Left ventricle myocardium inferior (tissue), 1 donor: ENCODE measurements around the gene POC1B. TPM values are rescaled to one million over a fixed set of nuclear protein-coding genes. Genes with fewer than 3 reads are reported as not detected.

Experiments used
- DNase-seq: peaks from one replicate; pipeline ENCODE4 v3.0.0-alpha.2; 2020
- H3K27ac ChIP-seq: fragments of 200-600 bp; replicated peaks from 2 replicates; pipeline ENCODE4 v1.8.0; 2021
- H3K27me3 ChIP-seq: fragments of 200-600 bp; 2 replicates; pipeline ENCODE4 v1.8.0; 2021; ENCODE audit warnings: low read depth
- H3K36me3 ChIP-seq: fragments of 200-600 bp; 2 replicates; pipeline ENCODE4 v1.8.0; 2021
- H3K4me1 ChIP-seq: fragments of 200-600 bp; 2 replicates; pipeline ENCODE4 v1.8.0; 2021
- H3K4me3 ChIP-seq: fragments of 200-600 bp; 2 replicates; pipeline ENCODE4 v1.8.0; 2021; ENCODE audit warnings: mild to moderate bottlenecking, moderate library complexity
- H3K9me3 ChIP-seq: fragments of 200-600 bp; replicated peaks from 2 replicates; pipeline ENCODE4 v1.8.0; 2021
- intact Hi-C: fragments of 100-400 bp; cut with micrococcal nuclease; formaldehyde crosslinking; loops from one replicate; pipeline ENCODE4 v1.11.0; 2022
- total RNA-seq: library from RNA; stranded (reverse); fragmentation: NEBNext Ultra II Directional; extraction: Animal tissue kit (Norgen Biotek cat#: 25700); gene quantifications from one replicate; pipeline ENCODE4 v1.2.1, GENCODE V29; 2021
- TF ChIP-seq, protein P1 (sequence below): fragments of 200-600 bp; IDR thresholded peaks from 2 replicates; pipeline ENCODE4 v1.8.0; 2021; ENCODE audit warnings: antibody characterized with exemption, mild to moderate bottlenecking, borderline replicate concordance
- donor health status: DM: no; HTN: yes; CAD: no; lungs with severe emphysema.

The POC1B gene
- total RNA-seq, 1 donor from 2014 or later, result 8.6 TPM

DNA sequence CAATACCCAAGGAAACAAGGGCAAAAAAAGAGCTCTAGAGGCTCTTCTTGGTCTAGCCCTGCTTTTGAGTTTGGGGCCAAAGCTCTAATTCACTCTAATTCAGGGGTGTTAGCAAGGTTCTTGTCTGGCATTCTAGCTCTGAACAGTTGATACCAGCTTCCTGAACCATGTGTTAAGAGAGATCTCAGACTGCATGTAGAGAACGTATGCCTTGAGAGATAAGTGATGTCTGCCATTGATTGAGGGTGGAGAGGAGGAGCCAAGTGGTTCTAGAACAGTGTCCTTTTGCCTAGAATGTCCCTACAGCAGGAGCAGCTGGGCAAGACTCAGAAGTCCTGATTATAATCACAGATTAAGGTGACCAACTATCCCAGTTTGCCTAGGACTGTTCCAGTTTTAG lies 18.2 kb upstream of the POC1B start:
- H3K27me3 ChIP-seq, result no peaks in the 10 kb centered on the region
- intact Hi-C loops, result loop anchor here (10.0 kb wide), 1 partner anchor 561 kb away; no protein-coding TSS in a partner anchor
- peaks cover 32% of the 10 kb centered on the region for H3K4me1 ChIP-seq
- no peak overlapping the region for H3K4me3 ChIP-seq
- no peaks in the 10 kb centered on the region for H3K36me3 ChIP-seq
- no peaks in the 10 kb centered on the region for H3K9me3 ChIP-seq
- TF ChIP-seq, protein P1, sequence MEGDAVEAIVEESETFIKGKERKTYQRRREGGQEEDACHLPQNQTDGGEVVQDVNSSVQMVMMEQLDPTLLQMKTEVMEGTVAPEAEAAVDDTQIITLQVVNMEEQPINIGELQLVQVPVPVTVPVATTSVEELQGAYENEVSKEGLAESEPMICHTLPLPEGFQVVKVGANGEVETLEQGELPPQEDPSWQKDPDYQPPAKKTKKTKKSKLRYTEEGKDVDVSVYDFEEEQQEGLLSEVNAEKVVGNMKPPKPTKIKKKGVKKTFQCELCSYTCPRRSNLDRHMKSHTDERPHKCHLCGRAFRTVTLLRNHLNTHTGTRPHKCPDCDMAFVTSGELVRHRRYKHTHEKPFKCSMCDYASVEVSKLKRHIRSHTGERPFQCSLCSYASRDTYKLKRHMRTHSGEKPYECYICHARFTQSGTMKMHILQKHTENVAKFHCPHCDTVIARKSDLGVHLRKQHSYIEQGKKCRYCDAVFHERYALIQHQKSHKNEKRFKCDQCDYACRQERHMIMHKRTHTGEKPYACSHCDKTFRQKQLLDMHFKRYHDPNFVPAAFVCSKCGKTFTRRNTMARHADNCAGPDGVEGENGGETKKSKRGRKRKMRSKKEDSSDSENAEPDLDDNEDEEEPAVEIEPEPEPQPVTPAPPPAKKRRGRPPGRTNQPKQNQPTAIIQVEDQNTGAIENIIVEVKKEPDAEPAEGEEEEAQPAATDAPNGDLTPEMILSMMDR, result no peak
- peak overlapping the region; percentile 66 for H3K27ac ChIP-seq
- no peak for DNase-seq

DNA sequence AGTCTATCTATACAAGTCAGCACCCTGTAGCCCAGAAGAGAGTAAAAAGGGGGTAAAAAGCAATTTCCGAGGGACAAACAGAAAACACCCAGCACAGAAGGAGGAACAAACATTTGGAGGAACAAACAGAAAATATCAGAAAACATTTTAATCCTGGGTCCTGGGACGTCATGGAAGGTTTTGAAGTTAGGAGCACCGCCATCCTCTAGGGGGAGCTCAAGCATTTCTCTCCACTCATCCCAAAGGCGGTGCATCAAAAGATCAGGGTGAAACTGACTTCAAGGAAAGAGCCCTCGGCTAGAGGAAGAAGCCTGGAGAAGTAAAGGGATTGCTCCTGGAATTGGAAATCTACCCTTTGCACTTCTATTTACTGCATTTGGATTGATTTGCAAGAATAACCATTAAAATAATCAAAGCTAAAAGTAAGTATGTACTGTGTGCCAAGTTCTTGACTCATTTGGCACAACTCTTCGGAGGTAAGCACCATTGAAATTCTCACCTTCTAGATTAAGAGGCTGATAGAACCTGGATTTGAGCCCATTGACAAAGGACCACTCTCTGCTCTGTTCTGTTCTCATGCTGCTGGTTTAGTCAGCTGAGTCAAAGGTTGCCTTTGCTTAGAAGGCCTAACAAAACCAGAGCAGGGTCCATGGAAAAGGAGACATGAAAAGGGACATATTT lies 17.2 kb upstream of the POC1B start:
- H3K36me3 ChIP-seq, result no peaks in the 10 kb centered on the region
- H3K9me3 ChIP-seq, result no peaks in the 10 kb centered on the region
- DNase-seq, result peak; percentile 29
- no peak overlapping the region for H3K4me3 ChIP-seq
- TF ChIP-seq, protein P1, result peak; percentile 90
- intact Hi-C loops, result loop anchor here (10.0 kb wide), 1 partner anchor 562 kb away; no protein-coding TSS in a partner anchor
- H3K27me3 ChIP-seq, result no peaks in the 10 kb centered on the region
- no peak overlapping the region for H3K27ac ChIP-seq
- peaks cover 32% of the 10 kb centered on the region for H3K4me1 ChIP-seq

DNA sequence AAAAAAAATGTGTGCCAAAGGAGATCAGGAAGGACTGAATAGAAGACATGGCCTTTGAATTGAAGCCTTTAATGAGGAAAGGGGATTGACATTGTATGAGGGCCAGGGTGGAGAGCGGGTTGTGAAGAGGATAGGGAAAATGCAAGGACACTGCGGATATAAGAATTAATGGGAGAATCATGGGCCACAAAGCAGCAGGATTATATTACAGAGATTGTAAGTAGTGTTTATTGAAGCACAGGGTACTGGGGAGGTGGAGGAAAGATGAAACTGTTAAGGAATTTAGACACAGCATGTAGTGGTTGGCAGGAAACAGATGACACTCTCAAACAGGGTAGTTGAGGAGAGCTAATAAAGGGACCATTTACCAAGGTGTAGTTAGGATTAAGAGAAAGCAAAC lies 16.4 kb upstream of the POC1B start:
- no peak overlapping the region for H3K27ac ChIP-seq
- TF ChIP-seq, protein P1, result no peak
- no peaks in the 10 kb centered on the region for H3K27me3 ChIP-seq
- H3K4me3 ChIP-seq, result no peak overlapping the region
- no peak for DNase-seq
- no peaks in the 10 kb centered on the region for H3K9me3 ChIP-seq
- H3K36me3 ChIP-seq, result no peaks in the 10 kb centered on the region
- H3K4me1 ChIP-seq, result peaks cover 32% of the 10 kb centered on the region
- intact Hi-C loops, result loop anchor here (10.0 kb wide), 1 partner anchor 563 kb away; no protein-coding TSS in a partner anchor

DNA sequence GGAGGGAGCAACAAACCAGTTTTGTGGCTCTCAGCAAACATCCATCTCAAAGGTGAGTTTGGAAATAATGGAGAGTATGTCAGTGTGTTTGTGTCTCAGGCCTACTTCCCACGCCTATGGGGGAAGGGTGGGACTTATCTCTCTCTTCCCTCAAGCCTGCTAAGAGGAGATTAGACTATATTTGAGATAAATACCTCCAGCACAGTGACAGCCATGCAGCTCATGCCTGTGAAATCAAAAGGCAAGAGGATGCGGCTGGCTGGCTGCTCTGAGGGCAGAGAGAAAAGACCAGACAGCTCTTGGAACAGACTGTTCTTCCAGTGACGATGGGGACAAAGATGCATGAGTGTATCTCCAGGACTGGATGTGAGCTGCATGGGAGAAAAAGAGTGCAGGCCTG lies 14.7 kb upstream of the POC1B start:
- Histone ChIP-seq H3K36me3 (no peaks in the 10 kb centered on the region), H3K4me1 (peaks cover 28% of the 10 kb centered on the region), H3K27ac (no peak overlapping the region), H3K9me3 (no peaks in the 10 kb centered on the region), H3K27me3 (no peaks in the 10 kb centered on the region), H3K4me3 (no peak overlapping the region)
- intact Hi-C loops, result loop anchor here (10.0 kb wide), 1 partner anchor 564 kb away; no protein-coding TSS in a partner anchor
- no peak for DNase-seq
- TF ChIP-seq, protein P1, result no peak

DNA sequence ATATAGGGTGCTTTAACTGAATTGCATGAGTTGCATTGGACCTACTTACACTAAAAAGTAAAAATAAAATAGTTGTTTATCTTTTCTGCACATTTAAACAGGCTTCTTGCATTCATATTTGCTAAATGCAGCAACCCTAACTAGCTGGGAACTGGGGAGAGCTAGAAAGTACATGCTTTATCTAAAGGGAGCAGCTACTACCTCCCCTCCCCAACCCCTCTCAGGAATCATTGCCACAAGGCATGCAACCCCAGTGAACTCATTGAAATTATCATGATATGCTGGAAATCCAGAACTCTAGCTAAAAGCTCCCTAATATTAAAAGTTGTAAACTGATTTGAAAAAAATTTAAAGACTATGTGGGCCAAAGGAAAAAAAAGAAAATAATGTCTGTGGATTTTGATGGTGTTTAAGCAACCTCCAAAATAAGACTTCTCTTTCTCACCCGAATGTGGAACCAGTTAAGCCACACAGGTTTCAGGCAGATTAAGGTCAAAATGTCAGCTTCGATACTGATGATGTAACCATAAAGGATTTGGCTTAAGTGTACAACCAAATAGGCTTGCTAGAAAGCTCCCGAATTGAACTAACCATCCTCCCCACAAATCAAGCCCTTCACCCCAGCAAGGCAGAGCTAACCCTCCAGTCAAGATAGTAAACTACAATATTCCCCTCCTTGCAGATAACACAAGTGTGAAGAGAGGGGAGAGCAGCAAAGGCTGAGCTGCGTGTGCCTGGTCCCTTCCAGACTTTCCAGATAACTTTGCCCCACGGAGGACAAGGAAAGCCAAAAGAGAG lies 13.8 kb upstream of the POC1B start:
- H3K36me3 ChIP-seq, result no peaks in the 10 kb centered on the region
- H3K27me3 ChIP-seq, result no peaks in the 10 kb centered on the region
- intact Hi-C loops, result loop anchor here (10.0 kb wide), 1 partner anchor 565 kb away; no protein-coding TSS in a partner anchor

More for the DNA sequence above, 13.8 kb upstream of the POC1B start:
- no peak for DNase-seq
- Histone ChIP-seq H3K9me3 (no peaks in the 10 kb centered on the region), H3K27ac (no peak overlapping the region), H3K4me1 (peaks cover 19% of the 10 kb centered on the region), H3K4me3 (no peak overlapping the region)
- TF ChIP-seq, protein P1, result no peak
